ENCODE results near the gene HYCC2.
"Not testable (repeated sequence)": the region's sequence is repeated elsewhere in the genome, so short reads cannot be mapped to it uniquely, and the experiment has no call there.

Gene HYCC2

DNA sequence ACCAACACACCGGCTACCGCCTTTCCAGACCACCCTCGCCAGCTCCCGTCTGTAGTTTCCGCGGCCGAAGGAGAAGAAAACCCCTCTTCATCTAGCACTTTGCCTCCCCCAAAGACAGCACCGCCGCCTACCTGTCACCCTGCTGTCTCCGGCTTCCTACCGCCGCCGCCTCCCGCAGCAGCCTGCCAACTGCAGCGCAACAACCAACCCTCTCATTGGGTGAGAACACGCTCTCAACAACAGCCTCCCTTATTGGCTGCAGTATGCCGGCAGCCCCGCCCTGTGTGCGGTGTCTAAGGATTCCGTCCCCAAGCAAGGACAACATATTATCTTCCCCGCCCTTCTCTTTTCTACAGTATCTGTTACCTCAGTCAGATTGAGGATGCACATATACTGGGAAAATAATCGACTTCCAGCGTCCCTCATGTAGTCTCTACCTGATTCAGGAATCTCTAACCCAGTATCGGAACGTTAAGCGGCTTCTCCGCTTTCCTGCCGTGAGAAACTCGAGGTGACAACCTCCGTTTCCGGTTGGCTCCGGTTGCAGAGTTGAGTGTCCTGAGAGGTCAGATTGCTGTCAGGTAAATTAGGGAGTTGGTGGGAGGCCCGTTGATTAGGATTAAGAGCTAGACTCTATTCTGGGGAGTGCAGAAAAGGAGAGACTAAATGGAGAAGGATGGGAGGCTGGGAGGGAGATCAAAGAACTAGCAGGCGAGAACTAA lies at the start of gene HYCC2, which contains the start of gene NDUFB3:
Gene HYCC2, minus strand, starts transcription at position 193 of the 722 bp plus-strand sequence. CDS start 47,662 bp downstream, outside the sequence.
Gene NDUFB3, plus strand, starts transcription at position 523 of the 722 bp plus-strand sequence. CDS start 6,882 bp downstream, outside the sequence.
- peak; percentile 97 for DNase-seq

DNA sequence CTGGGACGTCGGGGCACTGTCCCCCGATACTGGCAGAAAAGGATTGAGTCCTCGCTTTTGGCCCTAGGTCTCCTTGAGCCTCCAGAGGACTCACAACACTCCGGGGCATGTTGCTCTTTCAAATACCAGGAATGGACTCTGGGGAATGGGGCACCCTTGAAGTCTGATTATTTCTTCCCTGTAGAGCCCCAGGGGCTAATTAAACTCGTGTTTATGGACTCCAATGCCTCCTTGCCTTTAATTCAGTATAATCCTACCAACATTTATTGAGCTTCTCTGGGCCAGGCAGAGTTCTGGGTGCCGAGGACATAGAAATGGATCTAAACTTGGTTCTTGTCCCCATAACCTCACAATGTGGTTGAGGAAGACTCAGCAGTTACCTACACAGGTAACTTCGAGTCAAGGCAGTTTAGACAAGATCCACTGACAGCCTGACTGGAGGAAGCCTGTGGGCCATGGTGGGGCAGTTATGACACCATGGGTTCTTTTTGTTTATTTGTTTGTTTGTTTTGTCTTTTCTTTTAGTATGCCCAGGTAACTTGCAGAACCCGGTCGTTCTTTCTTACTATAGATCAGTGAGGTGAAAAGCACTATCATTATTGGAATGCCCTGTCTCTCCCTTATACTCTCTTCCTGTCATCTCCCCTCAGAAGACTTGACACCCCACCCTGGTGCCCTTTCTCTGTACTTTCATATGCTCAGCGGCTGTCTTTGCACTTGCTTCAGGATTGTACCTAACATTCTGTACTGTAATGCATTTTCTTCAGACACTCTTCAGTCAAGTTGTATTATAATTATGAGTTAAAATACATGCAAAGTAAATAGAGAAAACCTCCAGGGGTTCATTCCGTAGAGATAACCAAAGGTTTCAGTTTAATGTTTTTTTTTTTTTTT lies 47.7 kb upstream of the HYCC2 start:
- DNase-seq = peak; percentile 71

DNA sequence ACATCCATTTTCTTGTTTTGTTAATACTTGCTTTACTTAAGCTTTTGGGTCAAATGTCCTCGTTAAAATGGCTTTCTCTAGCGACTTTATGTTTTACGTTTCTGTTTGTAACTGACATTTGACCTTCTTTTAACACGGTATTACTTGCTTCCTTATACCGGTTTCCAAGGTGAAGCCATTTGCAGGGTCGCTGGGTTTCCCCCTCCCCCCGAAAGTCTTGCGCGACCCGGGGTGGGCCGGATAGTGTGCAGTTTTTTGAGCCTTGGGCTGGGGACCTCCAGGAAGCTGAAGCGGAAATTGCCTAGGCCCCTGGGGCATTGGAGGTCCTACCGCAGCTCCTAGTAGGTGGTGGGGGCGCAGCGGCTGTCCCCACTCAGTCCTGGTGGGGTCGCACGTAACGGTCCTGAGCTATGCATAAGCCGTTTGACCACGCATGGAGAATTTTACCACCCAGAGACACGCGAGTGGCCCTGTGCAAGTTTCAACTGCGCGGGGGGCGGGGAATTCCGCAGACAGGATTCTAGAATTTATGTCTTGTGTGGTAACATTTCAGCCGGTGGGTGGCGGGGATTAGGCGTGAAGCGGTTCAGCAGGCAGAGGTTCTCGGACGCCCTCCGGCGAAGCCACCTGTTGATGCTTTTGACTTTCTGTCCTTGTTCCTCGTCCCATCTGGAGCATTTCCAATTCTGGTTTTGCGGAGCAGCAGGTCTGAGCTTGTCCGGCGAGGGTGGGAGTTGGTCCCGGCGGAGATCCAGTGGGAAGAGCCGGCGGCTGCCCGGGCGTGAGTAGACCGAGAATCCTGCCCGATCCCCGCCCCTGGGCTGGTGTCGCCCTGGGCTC lies 46.9 kb upstream of the HYCC2 start:
- DNase-seq = peak; percentile 81

DNA sequence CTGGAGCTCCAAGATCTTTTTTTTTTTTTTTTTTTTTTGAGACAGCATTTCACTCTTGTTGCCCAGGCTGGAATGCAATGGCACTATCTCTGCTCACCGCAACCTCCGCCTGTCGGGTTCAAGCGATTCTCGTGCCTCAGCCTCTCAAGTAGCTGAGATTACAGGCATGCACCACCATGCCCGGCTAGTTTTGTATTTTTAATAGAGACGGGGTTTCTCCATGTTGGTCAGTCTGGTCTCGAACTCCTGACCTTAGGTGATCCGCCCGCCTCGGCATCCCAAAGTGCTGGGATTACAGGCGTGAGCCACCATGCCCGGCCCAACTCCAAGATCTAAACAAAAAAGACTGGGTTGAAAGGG lies 46.2 kb upstream of the HYCC2 start:
- not testable (repeated sequence) for DNase-seq

DNA sequence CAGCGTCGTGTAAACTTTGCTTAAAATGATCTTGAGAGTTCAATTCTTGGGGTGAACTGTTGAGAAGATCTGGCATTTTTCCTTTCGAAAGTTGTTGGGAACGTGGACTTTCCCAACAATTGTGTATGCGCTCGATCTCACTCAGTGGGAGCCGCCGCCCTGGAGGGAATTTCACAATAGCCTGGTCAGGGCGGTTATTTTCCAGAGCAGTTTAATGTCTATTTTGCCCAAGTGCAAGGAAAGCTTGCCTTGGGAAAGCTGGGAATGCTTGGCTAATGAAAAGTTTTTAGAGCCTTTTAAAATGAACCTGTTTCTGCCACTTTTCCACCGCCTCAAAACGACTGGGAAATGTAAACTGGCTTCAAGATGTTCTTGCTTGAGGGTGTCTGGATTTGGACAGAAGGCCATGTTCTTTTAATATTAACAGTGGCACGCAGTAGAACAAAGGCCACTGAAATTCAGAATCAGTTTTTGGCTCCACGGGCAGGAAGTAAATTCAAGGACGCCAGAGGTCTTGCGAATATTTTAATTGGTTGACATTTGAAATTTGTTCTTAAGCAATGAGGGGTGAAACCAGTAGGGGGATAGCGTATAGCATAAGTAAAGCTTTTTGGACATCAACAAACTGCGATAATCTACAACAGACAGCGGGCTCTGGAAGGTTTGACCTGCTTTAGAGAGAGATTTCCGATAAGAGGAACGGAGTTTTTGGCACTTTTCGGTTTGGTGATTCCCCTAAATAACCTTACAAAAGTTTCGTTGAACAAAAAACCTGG lies 45.7 kb upstream of the HYCC2 start:
- DNase-seq = peak; percentile 48

DNA sequence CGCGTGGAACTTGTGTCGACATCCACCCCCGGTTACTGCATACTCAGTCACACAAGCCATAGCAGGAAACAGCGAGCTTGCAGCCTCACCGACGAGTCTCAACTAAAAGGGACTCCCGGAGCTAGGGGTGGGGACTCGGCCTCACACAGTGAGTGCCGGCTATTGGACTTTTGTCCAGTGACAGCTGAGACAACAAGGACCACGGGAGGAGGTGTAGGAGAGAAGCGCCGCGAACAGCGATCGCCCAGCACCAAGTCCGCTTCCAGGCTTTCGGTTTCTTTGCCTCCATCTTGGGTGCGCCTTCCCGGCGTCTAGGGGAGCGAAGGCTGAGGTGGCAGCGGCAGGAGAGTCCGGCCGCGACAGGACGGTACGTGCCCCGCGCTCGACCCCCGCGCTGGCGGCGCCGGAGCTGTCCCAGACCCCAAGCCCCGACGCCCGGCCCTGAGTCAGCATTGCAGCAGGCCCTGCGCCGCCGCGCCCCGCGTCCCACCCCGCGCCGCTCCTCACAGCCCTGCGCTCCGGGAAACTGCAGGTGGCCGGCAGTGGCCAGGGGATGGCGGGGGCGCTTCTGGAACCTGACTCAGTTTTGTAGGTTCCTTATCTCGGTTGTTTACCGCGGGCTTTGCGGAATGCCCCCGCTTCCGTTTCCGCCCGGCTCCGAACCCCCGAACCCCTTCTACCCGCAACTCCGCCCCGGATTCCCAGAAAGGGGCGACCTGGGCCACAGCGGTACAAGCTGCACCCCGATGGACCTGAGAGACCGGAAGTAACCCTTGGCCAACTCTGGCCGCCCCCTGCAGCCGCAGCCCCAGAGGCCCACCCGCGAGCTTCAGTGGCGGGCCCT lies 44.9 kb upstream of the HYCC2 start, which contains the start of gene CFLAR:
Gene CFLAR, plus strand, starts transcription at position 50 of the 844 bp plus-strand sequence. CDS start 13,702 bp downstream, outside the sequence.
- DNase-seq = peak; percentile 85

DNA sequence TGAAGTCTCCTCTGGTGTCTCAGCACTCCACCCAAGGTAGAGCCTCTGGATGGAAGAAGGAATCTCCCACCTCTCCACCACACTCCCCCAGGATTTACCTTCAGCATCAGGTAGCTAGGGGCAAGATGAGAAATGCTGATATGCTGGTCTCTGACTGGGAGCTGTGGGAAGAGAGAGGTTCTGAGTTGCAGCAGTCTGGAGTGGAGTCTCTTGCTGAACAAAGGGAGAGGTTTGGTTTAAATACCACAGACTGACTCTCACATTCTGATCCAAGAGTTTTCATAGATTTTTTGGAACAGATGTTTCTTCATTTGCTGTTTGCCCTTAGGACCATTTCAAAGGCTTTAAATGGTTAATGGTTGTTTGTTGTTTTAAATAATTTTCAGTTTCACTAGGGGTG lies 43.4 kb upstream of the HYCC2 start:
- no peak for DNase-seq

DNA sequence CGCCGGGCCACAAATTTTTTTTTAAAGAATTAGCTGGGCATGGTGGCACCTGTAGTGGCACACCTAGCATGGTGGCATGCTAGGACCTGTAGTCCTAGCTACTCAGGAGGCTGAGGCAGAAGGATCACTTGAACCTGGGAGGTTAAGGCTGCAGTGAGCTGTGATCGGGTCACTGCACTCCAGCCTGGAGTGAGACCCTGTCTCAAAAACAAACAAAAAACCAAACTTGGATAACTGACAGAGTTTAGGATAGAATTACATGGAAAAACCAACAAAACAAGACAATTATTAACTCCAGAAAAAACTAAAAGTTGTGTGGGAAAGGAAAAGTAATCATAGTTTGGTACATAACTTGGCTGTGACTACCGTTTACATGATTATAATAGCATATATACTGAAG lies 42.9 kb upstream of the HYCC2 start:
- no peak for DNase-seq

DNA sequence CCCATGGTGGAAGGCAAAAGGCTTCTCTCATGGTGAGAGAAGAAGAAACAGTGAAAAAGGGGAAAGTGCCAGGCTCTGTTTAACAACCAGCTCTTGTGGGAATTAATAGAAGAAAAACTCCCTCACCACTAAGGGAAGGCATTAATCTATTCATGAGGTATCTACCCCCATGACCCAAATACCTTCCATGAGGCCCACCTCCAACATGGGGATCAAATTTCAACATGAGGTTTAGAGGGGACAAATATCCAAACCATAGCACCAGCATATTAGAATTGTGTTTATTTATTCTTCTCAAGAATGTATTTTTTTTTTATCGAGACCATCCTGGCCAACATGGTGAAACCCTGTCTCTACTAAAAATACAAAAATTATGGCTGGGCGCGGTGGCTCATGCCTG lies 39.6 kb upstream of the HYCC2 start:
- DNase-seq = no peak

DNA sequence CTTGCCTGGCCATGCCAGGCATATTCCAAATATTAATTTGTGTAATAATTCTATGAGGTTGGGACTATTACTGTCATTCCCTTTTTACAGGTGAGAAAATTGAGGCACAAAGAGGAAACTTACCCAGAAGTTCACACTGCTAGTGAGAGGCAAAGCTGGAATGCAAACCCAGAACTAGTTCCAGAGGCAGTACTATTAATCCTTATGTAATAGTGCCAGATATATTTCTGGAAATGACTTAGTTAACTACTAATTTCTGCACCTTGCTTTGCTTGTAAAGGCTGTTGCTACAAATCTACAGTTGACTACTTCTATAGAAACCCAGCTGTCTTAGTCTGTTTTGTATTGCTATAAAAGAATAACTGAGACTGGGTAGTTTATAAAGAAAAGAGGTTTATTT lies 39.1 kb upstream of the HYCC2 start:
- DNase-seq = no peak

DNA sequence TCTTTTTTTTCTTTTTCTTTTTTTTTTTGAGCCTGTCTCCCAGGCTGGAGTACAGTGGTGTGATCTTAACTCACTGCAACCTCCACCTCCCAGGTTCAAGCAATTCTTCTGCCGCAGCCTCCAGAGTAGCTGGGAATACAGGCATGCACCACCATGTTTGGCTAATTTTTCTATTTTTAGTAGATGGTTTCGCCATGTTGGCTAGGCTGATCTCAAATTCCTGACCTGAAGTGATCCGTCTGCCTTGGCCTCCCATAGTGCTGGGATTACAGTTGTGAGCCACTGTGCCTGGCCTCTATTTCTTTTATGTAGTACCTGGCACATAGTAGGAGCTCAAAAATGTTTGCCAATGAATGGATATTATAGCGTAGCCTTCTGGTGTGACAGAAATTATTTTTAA lies 37.7 kb upstream of the HYCC2 start:
- DNase-seq = no peak

DNA sequence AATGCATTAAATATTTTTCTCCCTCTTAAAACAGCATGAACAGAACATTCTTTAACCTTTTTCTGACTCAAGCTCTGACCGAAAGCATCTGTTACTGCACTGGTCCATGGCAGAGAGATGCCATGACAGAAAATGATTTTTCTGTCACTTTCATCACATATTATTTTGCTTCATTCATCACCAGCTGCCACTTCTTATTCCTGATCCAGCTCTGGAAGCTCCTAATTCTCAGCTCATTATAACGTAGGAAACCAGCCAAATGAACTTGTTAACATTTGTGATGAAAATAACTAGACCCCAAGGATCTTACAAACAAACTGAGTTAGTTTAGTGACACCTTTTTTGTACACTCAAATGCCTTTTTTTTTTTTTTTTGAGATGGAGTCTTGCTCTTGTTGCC lies 36.9 kb upstream of the HYCC2 start:
- no peak for DNase-seq

DNA sequence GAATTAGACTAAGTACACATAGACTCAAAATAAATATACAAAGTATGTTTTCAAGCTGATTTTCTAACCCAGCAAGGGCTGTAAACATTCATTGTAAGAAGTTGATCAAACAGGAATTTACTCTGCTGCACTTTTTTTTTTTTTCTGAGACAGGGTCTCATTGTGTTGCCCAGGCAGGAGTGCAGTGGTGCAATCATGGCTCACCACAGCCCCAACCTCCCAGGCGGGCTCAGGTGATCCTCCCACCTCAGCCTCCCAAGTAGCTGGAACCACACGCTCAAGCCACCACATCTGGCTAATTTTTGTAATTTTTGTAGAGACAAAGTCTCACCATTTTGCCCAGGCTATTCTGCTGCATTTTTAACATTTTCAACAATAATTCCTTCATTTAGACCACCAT lies 36.2 kb upstream of the HYCC2 start:
- no peak for DNase-seq

DNA sequence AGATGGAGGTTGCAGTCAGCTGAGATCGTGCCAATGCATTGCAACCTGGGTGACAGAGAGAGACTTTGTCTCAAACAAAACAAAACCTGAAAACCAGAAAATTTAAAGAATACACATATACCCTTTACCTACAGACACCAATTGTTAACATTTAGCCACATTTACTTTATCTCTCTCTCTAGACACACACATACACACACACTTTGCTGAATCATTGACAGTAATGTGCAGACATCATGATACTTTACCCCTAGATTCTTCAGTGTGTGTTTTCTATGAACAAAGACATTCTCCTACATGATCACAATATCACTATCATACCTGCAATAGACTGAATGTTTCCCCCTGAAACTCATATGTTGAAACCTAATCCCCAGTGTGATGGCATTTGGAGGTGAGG lies 34.3 kb upstream of the HYCC2 start:
- DNase-seq = no peak

DNA sequence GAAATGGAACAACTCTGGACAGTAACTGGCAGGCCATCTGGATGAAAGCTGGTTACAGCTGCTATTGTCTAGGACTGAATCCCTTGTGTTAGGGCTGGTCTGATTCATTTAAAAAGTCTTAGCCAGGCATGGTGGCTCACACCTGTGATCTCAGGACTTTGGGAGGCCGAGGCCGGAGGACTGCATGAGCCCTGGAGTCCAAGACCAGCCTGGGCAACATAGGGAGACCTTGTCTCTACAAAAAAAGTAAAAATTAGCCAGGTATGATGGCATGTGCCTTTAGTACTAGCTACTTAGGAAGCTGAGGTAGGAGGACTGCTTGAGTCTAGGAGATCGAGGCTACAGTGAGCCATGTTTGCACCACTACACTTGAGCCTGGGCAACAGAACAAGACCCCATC lies 29.0 kb upstream of the HYCC2 start:
- no peak for DNase-seq

DNA sequence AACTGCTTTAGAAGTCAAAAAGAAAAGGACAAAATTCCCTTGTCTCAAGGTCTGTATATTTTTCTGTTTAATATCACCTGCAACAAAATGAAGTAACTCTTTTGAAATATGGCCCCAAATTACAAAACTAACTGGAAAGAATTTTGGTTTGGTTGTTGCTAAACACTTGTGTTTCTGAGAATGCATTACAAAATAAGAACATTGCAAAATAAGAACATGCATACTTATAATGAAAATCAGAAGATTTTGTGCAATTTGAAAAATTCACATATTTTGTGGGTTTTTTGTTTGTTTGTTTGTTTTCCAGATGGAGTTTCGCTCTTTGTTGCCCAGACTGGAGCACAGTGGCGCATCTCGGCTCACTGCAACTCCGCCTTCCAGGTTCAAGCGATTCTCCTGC lies 22.1 kb upstream of the HYCC2 start:
- DNase-seq = no peak

DNA sequence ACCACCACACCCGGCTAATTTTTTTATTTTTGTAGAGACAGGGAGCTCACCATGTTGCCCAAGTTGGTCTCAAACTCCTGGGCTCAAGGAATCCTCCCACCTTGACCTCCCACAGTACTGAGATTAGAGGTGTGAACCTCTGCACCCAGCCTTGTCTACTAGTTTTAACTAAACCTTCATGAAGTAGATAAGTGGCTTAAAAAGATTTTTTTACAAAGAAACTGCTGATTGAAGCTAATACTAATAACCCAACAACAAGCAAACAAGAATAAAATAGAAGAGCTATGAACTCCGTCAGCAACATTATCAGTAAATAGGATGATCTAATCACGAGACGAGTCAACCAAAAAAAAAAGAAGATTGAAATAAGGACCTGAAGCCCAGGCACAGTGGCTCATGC lies 19.1 kb upstream of the HYCC2 start:
- no peak for DNase-seq

DNA sequence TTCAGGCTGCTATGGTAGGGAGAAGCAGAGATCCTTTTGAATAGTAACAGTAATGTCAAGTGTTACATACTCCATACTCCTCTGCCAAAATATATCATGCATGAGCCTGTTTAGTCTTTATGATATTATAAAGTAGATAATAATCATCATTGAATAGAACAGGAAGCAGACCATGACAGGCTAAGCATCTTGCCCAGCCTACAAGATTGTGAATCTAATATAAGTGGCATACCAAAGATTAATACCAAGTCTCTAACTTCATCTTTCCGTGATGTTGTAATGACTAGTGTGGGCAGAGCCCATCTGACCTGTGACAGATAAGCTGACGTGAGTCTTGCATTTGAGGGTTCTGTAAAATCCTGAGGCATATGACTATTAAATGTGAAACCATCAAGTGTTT lies 13.4 kb upstream of the HYCC2 start:
- no peak for DNase-seq

DNA sequence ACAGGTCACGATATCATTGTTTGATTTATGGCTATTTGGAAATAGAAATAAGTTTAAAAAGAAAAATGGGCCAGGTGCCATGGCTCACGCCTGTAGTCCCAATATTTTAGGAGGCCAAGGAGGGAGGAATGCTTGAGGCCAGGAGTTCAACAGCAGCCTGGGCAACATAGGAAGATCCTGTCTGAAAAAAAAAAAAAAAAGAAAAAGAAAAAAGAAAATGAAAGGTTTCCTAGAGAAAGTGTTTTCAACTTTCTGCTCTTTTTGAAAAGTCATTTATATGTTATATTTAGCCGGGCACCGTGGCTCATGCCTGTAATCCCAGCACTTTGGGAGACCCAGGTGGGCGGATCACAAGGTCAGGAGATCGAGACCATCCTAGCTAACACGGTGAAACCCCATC lies 3.5 kb upstream of the HYCC2 start:
- DNase-seq = no peak

DNA sequence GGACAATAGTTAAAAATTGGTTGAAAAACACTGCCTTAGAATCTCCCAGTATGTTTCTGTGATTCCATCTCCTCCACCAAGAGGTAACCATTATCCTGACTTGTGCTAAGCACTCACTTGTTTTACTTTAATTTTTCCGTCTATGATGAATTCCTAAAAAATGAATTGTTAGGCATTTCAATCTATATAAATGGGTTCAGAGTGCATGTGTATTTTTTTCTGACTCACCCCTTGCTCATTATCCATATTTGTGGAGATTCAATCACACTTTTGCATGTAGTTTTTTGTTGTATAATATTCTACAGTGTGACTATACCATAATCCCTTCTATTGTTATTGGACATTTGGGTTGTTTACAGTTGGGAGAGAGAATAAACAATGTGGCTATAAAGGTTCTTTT lies 1.6 kb upstream of the HYCC2 start:
- DNase-seq = no peak

DNA sequence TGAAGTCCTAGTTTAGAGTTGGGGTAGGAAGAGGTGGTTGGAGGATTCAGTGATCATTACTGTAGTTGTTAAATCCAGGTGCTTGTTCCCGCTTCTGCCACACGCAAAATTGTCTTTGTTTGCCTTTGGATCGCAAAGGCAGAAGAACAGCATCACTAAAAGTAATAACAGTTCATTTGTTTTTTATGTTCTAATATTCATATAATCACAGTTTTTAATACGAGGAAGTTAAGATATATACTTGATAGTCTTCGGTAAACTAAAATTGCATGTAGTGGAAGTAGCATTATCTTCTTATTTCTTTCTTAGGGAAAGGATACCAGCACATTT lies 695 bp upstream of the HYCC2 start:
- DNase-seq = no peak

Data from NCI-H526 treated with DMSO at 0.1 percent for 48 hours (cell line).